ENCODE data around the gene NR4A2. TPM values are rescaled to one million over a fixed set of nuclear protein-coding genes. Genes with fewer than 3 reads are reported as not detected.

Gene NR4A2
- total RNA-seq, 4 donors from 2014 or later: 0.83 to 15.9 (median 3.4) TPM

- no peak for TF ChIP-seq CTCF (IDR thresholded peaks at IDR 0.05)
- TF ChIP-seq POLR2A (IDR thresholded peaks at IDR 0.05): no peak
- H3K4me3 ChIP-seq: no peak overlapping the region
- intact Hi-C loops (cut with DNase I; ENCODE audit: low total_unique reads): loop anchor here (5.0 kb wide), 1 partner anchor 72 kb away; no protein-coding TSS in a partner anchor
These were observed 2.4 kb downstream of the NR4A2 start for GRCh38 chr2:156329927-156330726.

GRCh38 chr2:156329031-156329926, 3.2 kb downstream of the NR4A2 start:
- intact Hi-C loops (cut with DNase I; ENCODE audit: low total_unique reads): no loop called here
- H3K4me1 ChIP-seq: no peaks in the 10 kb centered on the region
- no peak overlapping the region for H3K4me3 ChIP-seq
- H3K27me3 ChIP-seq: no peaks in the 10 kb centered on the region
- DNase-seq: no peak
- TF ChIP-seq CTCF (IDR thresholded peaks at IDR 0.05) (no peak), POLR2A (IDR thresholded peaks at IDR 0.05) (no peak)
- no peak overlapping the region for H3K27ac ChIP-seq
- no peaks in the 10 kb centered on the region for H3K9me3 ChIP-seq
- H3K36me3 ChIP-seq: no peaks in the 10 kb centered on the region

More at GRCh38 chr2:156329927-156330726, 2.4 kb downstream of the NR4A2 start:
- H3K4me1 ChIP-seq: no peaks in the 10 kb centered on the region
- H3K27me3 ChIP-seq: no peaks in the 10 kb centered on the region
- no peaks in the 10 kb centered on the region for H3K36me3 ChIP-seq
- H3K9me3 ChIP-seq: no peaks in the 10 kb centered on the region
- H3K27ac ChIP-seq: no peak overlapping the region
- DNase-seq: no peak

- Histone ChIP-seq H3K9me3 (no peaks in the 10 kb centered on the region), H3K4me1 (no peaks in the 10 kb centered on the region), H3K4me3 (no peak overlapping the region), H3K27ac (no peak overlapping the region), H3K36me3 (no peaks in the 10 kb centered on the region), H3K27me3 (peaks cover 0 to 3% of the 10 kb centered on the region in 2 donors)
- no peak for DNase-seq
- TF ChIP-seq POLR2A (IDR thresholded peaks at IDR 0.05) (no peak), CTCF (IDR thresholded peaks at IDR 0.05) (no peak)
- intact Hi-C loops (cut with DNase I; ENCODE audit: low total_unique reads): no loop called here
These were observed 4.5 kb downstream of the NR4A2 start for GRCh38 chr2:156327835-156328695.

- TF ChIP-seq POLR2A (IDR thresholded peaks at IDR 0.05) (no peak), CTCF (IDR thresholded peaks at IDR 0.05) (no peak)
- DNase-seq: no peak
- no peaks in the 10 kb centered on the region for H3K4me1 ChIP-seq
- no peak overlapping the region for H3K27ac ChIP-seq
- no peaks in the 10 kb centered on the region for H3K9me3 ChIP-seq
- intact Hi-C loops (cut with DNase I; ENCODE audit: low total_unique reads): no loop called here
- no peaks in the 10 kb centered on the region for H3K36me3 ChIP-seq
- H3K27me3 ChIP-seq: peaks cover 0 to 9% of the 10 kb centered on the region in 2 donors
- no peak overlapping the region for H3K4me3 ChIP-seq
These were observed 5.9 kb downstream of the NR4A2 start for GRCh38 chr2:156326526-156327095.
